Small intestine (tissue), 7 donors: ENCODE data around the gene VPS13A. TPM values are rescaled to one million over a fixed set of nuclear protein-coding genes. Genes with fewer than 3 reads are reported as not detected.
A peak's percentile ranks its signal among the peaks of the same experiment; 100 is the strongest.
"Not testable (repeated sequence)": the region's sequence is repeated elsewhere in the genome, so short reads cannot be mapped to it uniquely, and the experiment has no call there.

Experiments used
- DNase-seq, 2 donors: peaks; one replicate each; pipeline versions ENCODE4 v3.0.0 to v3.0.0-alpha.2; 2013
- FAIRE-seq: peaks from 2 replicates; lab custom pipeline; 2012; peaks lifted over from hg19 to GRCh38; lab: Jason Lieb, UNC
- H3K27ac ChIP-seq, 3 donors: one replicate each; pipeline ENCODE4 v1.5.1; 2013; ENCODE audit warnings: low read length in 2 of 3, mild to moderate bottlenecking in 2 of 3, control low read depth in 1 of 3, inconsistent platforms in 1 of 3, low read depth in 1 of 3, moderate library complexity in 1 of 3
- H3K27me3 ChIP-seq, 3 donors: one replicate each; pipeline ENCODE4 v1.6.1; 2013; ENCODE audit warnings: low read length in 3 of 3, inconsistent platforms in 1 of 3; ENCODE audit not compliant: control insufficient read depth in 3 of 3, insufficient read depth in 3 of 3
- H3K36me3 ChIP-seq, 3 donors: one replicate each; pipeline ENCODE4 v1.6.1; 2013; ENCODE audit warnings: low read length in 3 of 3, inconsistent platforms in 1 of 3, low read depth in 1 of 3, mild to moderate bottlenecking in 1 of 3, moderate library complexity in 1 of 3; ENCODE audit not compliant: control insufficient read depth in 3 of 3, insufficient read depth in 2 of 3
- H3K4me1 ChIP-seq, 3 donors: one replicate each; pipeline ENCODE4 v1.6.1; 2013; ENCODE audit warnings: low read length in 2 of 3, inconsistent platforms in 1 of 3, low read depth in 1 of 3, mild to moderate bottlenecking in 1 of 3, moderate library complexity in 1 of 3; ENCODE audit not compliant: control insufficient read depth in 3 of 3, insufficient read depth in 2 of 3
- H3K4me3 ChIP-seq, 3 donors: one replicate each; pipeline ENCODE4 v1.5.1; 2013; ENCODE audit warnings: low read length in 3 of 3, control low read depth in 1 of 3, inconsistent platforms in 1 of 3, low read depth in 1 of 3, mild to moderate bottlenecking in 1 of 3, moderate library complexity in 1 of 3
- H3K9me3 ChIP-seq, 2 donors: one replicate each; pipeline ENCODE4 v1.6.1; 2013; ENCODE audit warnings: low read depth in 1 of 2, low read length in 1 of 2; ENCODE audit not compliant: control insufficient read depth in 2 of 2, insufficient read depth in 1 of 2
- whole genome bisulfite sequencing, 3 donors: extraction: QIAGEN DNeasy Blood & Tissue Kit; methylation state at CpG; one replicate each; pipeline ENCODE4 v1.1.7; 2013; 5-methylcytosine and 5-hydroxymethylcytosine counted together
- polyA plus RNA-seq, 4 donors: library from polyadenylated mRNA; stranded (reverse) in 3 of 4; unstranded in 1 of 4; fragments of 200-250 nt in 3 of 4; fragments of 120-200 nt in 1 of 4; gene quantifications; one replicate each; pipeline versions ENCODE4 v1.2.1 to v1.2.3, GENCODE V29; 2013
- donor health status: healthy with polysubstance abuse.
- donor health status: control.
- donor health status: control.
- donor health status: Bipolar disorder and iron deficiency.
- donor health status: healthy.

The VPS13A gene
- polyA plus RNA-seq, 4 donors = 15.3 to 54.3 (median 37.3) TPM

DNA sequence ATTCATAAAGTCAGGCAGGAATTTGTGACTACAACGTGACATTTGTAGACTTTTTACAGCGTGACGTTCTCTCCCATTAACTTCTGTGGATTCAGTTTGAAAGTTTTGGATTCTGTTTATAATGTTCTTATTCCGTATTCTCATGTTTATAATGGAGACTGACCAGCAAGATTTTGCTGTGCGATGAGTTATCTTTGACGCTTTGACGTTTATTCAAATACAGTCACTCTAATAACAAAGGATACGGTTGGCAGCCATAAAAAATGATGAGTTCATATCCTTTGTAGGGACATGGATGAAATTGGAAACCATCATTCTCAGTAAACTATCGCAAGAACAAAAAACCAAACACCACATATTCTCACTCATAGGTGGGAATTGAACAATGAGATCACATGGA, 221.2 kb downstream of the VPS13A start:
- not testable (repeated sequence) for H3K27ac ChIP-seq, H3K9me3 ChIP-seq, DNase-seq, H3K36me3 ChIP-seq, H3K27me3 ChIP-seq, H3K4me3 ChIP-seq, FAIRE-seq, H3K4me1 ChIP-seq
- WGBS, 3 donors = 79 to 94% (median 88%) methylated on average over 9 of the region's 9 CpGs

DNA sequence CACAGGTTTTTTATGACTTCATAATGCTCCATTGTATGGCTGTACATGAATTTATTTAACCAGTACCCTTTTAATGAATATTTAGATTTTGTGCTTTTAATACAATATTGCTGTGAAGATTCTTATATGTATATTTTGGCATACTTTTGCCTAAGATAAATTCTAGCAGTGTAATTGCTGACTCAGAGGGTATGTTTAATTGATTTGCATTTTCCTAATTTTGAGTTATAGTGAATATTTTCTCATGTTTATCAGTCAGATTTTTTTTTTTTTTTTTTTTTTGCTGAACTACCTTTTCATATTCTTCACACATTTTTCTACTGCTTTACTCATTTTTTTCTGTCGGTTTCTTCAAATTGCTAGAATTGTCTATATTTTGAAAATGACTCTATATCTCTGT, 222.6 kb downstream of the VPS13A start:
- H3K9me3 ChIP-seq = no peaks in the 10 kb centered on the region
- no peak for FAIRE-seq

GRCh38 chr9:77402286-77402685, 225.0 kb downstream of the VPS13A start:
- 79 to 90% (median 87%) methylated on average over 2 of the region's 2 CpGs for WGBS, 3 donors
- Histone ChIP-seq H3K4me3 (no peak overlapping the region), H3K27me3 (no peaks in the 10 kb centered on the region), H3K27ac (no peak overlapping the region), H3K9me3 (no peaks in the 10 kb centered on the region), H3K4me1 (no peaks in the 10 kb centered on the region), H3K36me3 (peaks cover 2 to 6% (median 4%) of the 10 kb centered on the region in 3 donors)
- FAIRE-seq (no peak), DNase-seq (no peak)

More for the DNA sequence above, 222.6 kb downstream of the VPS13A start:
- DNase-seq = no peak
- Histone ChIP-seq H3K4me1 (no peaks in the 10 kb centered on the region), H3K36me3 (no peaks in the 10 kb centered on the region), H3K4me3 (no peak overlapping the region), H3K27me3 (no peaks in the 10 kb centered on the region), H3K27ac (no peak overlapping the region)
- 91 to 100% (median 98%) methylated on average over 1 of the region's 1 CpG for WGBS, 3 donors

DNA sequence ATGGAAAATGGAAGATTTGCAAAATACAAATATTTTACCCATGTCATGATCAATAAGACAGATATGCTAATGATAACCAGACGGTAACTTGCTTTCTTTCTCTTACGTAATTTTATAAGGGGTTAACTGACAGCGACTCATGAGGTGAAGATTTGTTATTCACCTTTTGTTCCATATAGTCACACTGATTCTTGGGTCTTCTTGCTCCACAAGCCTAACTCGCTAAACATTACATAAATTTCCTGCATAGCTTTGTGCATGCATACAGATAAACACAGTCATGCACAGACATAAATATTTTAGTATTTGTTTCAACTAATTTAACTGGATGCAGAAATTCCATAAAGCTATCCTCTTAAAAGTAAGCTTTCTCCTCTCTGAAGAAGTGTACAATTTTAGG, 225.9 kb downstream of the VPS13A start:
- no peaks in the 10 kb centered on the region for H3K4me1 ChIP-seq
- DNase-seq = no peak
- no peak for FAIRE-seq
- 82 to 88% (median 87%) methylated on average over 4 of the region's 4 CpGs for WGBS, 3 donors
- no peak overlapping the region for H3K27ac ChIP-seq
- H3K36me3 ChIP-seq = peaks cover 2 to 9% (median 6%) of the 10 kb centered on the region in 3 donors
- no peak overlapping the region for H3K4me3 ChIP-seq
- peaks cover 0 to 5% of the 10 kb centered on the region in 2 donors for H3K9me3 ChIP-seq
- H3K27me3 ChIP-seq = no peaks in the 10 kb centered on the region

- not testable (repeated sequence) for H3K27me3 ChIP-seq, FAIRE-seq, DNase-seq, H3K27ac ChIP-seq, H3K9me3 ChIP-seq, H3K4me1 ChIP-seq, H3K4me3 ChIP-seq
- H3K36me3 ChIP-seq = peaks cover 2 to 12% (median 9%) of the 10 kb centered on the region in 3 donors
- WGBS, 3 donors = 91 to 95% (median 94%) methylated on average over 9 of the region's 9 CpGs
Measured at GRCh38 chr9:77408521-77408920, 231.2 kb downstream of the VPS13A start.

- no peaks in the 10 kb centered on the region for H3K4me1 ChIP-seq
- no peak overlapping the region for H3K27ac ChIP-seq
- DNase-seq (no peak), FAIRE-seq (no peak)
- no peak overlapping the region for H3K4me3 ChIP-seq
- WGBS, 3 donors = 67 to 84% (median 81%) methylated on average over 5 of the region's 5 CpGs
- peaks cover 0 to 2% (median 0%) of the 10 kb centered on the region in 3 donors for H3K36me3 ChIP-seq
- H3K9me3 ChIP-seq = no peaks in the 10 kb centered on the region
- H3K27me3 ChIP-seq = no peaks in the 10 kb centered on the region
Measured at GRCh38 chr9:77417566-77417965, 240.2 kb downstream of the VPS13A start.

DNA sequence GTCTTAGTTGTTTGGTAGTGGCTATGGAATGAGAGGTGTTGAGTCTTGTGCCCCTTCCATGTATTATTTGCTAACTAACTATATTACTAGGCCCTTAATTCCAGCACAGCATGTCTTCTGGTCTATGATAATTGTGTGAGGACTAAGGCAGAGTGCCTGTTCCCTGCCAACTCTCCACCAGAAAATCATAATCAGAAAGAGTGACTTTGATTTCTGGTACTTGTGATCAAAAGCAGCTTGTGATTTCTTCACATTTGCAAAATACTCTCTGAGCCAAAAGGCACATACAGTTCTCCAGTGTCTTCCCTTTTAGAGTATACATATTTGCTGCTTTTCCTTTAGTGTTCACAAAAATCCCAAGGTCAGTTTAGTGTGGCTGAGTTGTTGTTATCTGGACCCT, 240.9 kb downstream of the VPS13A start:
- FAIRE-seq (no peak), DNase-seq (no peak)
- Histone ChIP-seq H3K36me3 (peaks cover 0 to 2% (median 0%) of the 10 kb centered on the region in 3 donors), H3K27ac (no peak overlapping the region), H3K4me3 (no peak overlapping the region), H3K9me3 (no peaks in the 10 kb centered on the region), H3K27me3 (no peaks in the 10 kb centered on the region), H3K4me1 (no peaks in the 10 kb centered on the region)

- Histone ChIP-seq H3K4me1 (no peaks in the 10 kb centered on the region), H3K27ac (no peak overlapping the region), H3K9me3 (no peaks in the 10 kb centered on the region), H3K4me3 (no peak overlapping the region), H3K27me3 (no peaks in the 10 kb centered on the region), H3K36me3 (peaks cover 0 to 2% (median 0%) of the 10 kb centered on the region in 3 donors)
- FAIRE-seq (peak; percentile 85), DNase-seq (no peak)
- WGBS, 3 donors = 77 to 94% (median 92%) methylated on average over 2 of the region's 2 CpGs
Measured at GRCh38 chr9:77420641-77421040, 243.3 kb downstream of the VPS13A start.
